Forelimb muscle (tissue), 1 donor: ENCODE measurements around the gene TBX1. TPM values are rescaled to one million over a fixed set of nuclear protein-coding genes. Genes with fewer than 3 reads are reported as not detected.
"Not testable (repeated sequence)": the region's sequence is repeated elsewhere in the genome, so short reads cannot be mapped to it uniquely, and the experiment has no call there.

Experiments
- DNase-seq: peaks from one replicate; pipeline ENCODE4 v3.0.0-alpha.2; 2013; ENCODE audit warnings: low read depth
- polyA plus RNA-seq: library from polyadenylated mRNA; unstranded; fragments of 120-200 nt; gene quantifications from one replicate; pipeline ENCODE4 v1.2.1, GENCODE V29; 2013; ENCODE audit not compliant: insufficient read length

TBX1 gene
- polyA plus RNA-seq, 1 donor: 25.3 TPM

GRCh38 chr22:19783586-19784383 lies 23.2 kb downstream of the TBX1 start:
- no peak for DNase-seq

- no peak for DNase-seq
Observed at GRCh38 chr22:19784384-19785175, 24.0 kb downstream of the TBX1 start.

- no peak for DNase-seq
Observed at GRCh38 chr22:19785461-19786263, 25.1 kb downstream of the TBX1 start.

- DNase-seq: no peak
Observed at GRCh38 chr22:19786264-19786585, 25.6 kb downstream of the TBX1 start.

- no peak for DNase-seq
Observed at GRCh38 chr22:19786959-19787848, 26.6 kb downstream of the TBX1 start.

DNA sequence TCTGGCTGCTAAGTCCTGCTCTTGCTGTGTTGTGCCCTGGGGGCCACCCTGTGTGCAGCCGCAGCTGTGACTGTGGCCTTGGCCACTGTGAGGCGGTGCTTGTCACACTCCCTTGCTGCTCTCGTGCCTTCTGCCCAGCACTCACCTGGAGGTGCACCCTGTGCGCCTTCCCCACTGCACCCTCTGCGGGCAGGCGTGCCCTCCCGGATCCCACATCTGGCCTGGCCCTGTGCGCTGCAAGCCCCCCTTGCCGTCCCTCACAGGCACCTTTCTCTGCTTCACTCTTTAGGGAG lies 27.2 kb downstream of the TBX1 start:
- no peak for DNase-seq

DNA sequence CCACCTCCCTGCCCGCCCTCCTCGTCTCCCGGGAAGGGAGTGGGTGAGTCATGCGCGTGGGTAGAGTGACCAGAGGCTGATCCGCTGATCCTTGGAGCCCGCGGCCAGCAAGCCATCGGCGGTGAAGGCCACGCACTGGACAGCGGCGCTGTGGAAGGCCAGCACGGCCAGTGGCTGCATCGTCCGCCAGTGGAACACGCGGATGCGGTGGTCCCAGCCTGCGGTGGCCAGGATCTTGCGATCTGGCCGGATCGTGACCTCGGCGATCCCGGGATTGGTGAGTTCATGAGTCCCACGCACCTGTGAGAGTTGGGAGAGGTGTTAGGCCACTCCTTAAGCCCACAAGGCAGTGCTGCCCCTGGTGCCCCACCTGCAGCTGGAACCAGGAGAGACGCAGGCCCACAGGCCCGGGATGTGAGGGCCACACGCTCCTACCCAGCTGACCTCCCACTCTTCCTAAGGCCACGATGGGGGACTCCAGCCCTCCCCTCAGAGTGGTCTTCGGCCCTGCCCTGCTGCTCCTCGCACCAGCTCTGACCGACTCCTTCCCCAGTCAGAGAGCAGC lies 28.2 kb downstream of the TBX1 start:
- no peak for DNase-seq

DNA sequence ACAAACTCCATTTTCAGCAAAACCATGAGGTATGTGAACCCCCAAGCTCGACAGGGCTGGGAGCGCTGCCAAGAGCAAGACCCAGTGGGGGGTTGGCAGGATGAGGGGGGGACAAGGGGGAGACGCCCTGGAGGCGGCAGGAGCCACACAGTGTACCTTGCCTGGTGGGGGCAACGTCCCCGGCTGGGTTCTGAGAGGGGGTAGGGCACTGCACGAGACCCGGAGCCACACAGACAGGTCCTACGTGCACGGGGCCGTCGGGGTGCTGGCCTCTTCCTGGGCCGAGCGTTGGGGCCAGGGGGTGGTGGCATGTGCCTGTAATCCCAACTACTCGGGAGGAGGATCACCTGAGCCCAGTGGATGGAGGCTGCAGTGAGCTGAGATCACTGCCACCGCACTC lies 28.8 kb downstream of the TBX1 start:
- DNase-seq: no peak

GRCh38 chr22:19789828-19790227 lies 29.2 kb downstream of the TBX1 start:
- no peak for DNase-seq

- DNase-seq: no peak
Observed at GRCh38 chr22:19791243-19791642, 30.7 kb downstream of the TBX1 start.

- no peak for DNase-seq
Observed at GRCh38 chr22:19791894-19792293, 31.3 kb downstream of the TBX1 start.

GRCh38 chr22:19792383-19792896 lies 31.9 kb downstream of the TBX1 start:
- not testable (repeated sequence) for DNase-seq

DNA sequence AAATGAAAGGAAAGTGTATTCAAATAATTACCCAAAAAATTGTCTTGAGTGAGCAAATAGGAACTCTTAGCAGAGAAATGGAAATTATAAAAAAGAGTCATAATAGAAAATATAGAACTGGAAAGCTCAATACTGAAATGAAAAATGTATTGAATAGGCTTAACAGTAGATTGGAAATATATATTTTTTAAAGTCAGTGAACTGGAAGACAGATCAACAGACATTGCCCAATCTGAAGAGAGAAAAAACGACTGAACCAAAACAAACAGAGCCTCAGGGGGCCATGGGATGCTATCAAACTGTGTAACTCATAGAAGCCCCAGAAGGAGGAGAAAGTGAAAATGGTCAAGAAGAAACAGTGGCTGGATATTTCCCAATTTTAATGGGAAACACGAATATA lies 32.6 kb downstream of the TBX1 start:
- DNase-seq: no peak

DNA sequence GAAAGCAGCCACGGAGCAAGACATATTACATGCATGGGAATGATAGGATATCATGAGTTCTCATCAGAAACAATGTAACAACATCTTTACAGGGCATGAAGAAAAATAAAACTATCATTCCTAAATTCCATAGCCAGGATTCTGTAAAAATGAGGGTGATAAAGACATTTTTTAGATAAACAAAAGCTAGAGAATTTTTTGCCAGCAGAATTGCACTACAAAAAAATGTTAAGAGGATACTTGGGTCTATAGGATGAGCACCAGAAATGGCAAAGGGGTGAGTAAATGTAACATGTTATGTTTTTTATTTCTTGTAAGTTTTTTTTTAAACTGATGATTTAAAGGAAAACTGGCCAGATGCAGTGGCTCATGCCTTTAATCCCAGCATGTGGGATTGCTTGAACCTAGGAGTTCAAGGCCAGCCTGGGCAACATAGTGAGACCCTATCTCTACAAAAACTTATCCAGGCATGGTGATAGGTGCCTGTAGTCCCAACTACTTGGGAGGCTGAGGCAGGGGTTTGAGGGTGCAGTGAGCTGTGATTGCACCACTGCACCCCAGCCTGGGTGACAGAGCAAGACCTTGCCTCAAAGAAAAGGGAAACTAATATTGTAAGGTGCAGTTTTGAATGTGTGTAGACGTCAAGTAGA lies 33.2 kb downstream of the TBX1 start:
- no peak for DNase-seq

GRCh38 chr22:19795617-19796008 lies 35.0 kb downstream of the TBX1 start:
- no peak for DNase-seq

GRCh38 chr22:19796160-19796559 lies 35.6 kb downstream of the TBX1 start:
- no peak for DNase-seq

GRCh38 chr22:19797086-19798002 lies 36.8 kb downstream of the TBX1 start:
- DNase-seq: no peak

DNA sequence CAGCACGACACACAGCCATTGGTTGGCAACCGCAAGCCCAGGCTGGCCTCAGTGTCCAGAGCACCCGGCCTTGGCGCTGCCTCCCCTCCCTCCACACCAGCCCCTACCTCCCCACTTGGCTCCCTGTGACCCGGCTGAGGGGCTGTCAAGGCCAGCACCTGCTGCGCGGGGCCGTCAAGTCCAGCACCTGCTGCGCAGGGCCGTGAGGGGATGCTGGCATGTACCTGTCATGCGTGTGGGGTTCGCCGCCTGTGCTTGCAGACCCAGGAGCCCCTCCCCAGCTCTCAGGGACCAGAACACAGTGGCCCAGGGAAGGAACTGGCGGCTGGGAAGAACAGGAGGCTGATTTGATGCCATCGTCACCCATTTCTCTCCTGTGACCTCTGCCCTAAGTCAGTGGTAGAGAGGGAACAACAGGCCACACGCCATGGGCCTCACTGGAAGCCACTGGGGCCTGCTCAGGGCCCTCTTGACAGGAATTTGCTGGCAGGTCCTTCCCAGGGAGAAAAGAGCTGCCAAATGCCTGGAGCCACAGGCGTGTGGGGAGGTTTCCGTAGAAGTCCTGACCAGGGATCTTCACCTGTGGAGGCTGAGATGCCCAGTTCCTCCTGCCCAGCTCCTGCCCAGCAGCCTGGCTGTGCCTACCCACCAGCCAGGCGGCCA lies 37.6 kb downstream of the TBX1 start:
- DNase-seq: no peak

DNA sequence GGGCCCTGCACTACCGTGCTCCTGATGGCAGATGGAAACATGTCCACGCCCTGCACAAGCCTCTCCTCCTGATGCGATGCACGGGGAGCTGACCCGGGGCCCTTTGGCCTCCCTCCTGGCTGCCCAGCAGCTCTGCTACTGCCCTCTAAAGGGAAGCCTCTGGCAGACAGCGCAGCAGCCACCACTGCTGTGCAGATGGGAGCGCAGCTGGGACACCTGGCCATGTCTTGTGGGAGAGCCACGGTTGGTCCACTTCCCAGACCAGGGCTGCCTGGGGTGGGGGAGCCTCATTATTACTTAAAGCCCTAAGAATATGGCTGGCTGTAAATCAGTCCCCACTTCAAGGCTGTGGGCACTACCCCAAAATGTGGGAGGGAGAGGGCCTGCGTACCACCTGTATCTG lies 38.3 kb downstream of the TBX1 start:
- peak; percentile 17 for DNase-seq
